OCI-LY3 (cell line): Measurements from ENCODE around the gene PIAS3.
A peak's percentile ranks its signal among the peaks of the same experiment; 100 is the strongest.

Experiments
- H2AFZ ChIP-seq: fragments of 200-600, 300-600 bp; shearing (Covaris generic); 2 replicates; pipeline ENCODE4 v1.6.0; 2014; ENCODE audit warnings: antibody characterized with exemption, low read depth, low read length
- H3K27ac ChIP-seq: fragments of 200-600, 300-600 bp; sonication (generic); 2 replicates; pipeline ENCODE4 v1.5.1; 2014; ENCODE audit warnings: mild to moderate bottlenecking, low read length, moderate library complexity, mixed read lengths
- H3K27me3 ChIP-seq: fragments of 200-600, 300-600 bp; sonication (generic); 2 replicates; pipeline ENCODE4 v1.6.1; 2014; ENCODE audit warnings: low read depth, low read length, mixed read lengths
- H3K36me3 ChIP-seq: fragments of 200-600, 300-600 bp; sonication (generic); replicated peaks from 2 replicates; pipeline ENCODE3; 2014; ENCODE audit warnings: low read depth, low read length, mixed read lengths
- H3K4me1 ChIP-seq: fragments of 300-600, 200-600 bp; sonication (generic); 2 replicates; pipeline ENCODE4 v1.6.1; 2014; ENCODE audit warnings: low read length, mixed read lengths
- H3K4me2 ChIP-seq: fragments of 200-600, 300-600 bp; sonication (generic); 2 replicates; pipeline ENCODE4 v1.6.1; 2014; ENCODE audit warnings: low read length, mixed read lengths
- H3K4me3 ChIP-seq: fragments of 300-600, 200-600 bp; sonication (generic); 2 replicates; pipeline ENCODE4 v1.5.1; 2014; ENCODE audit warnings: antibody characterized with exemption, mild to moderate bottlenecking, low read length, moderate library complexity
- H3K79me2 ChIP-seq: fragments of 300-600, 200-600 bp; shearing (Covaris generic); 2 replicates; pipeline ENCODE4 v1.6.1; 2014; ENCODE audit warnings: mild to moderate bottlenecking, low read length, mixed read lengths
- H3K9ac ChIP-seq: fragments of 300-600, 200-600 bp; shearing (Covaris generic); 2 replicates; pipeline ENCODE4 v1.6.0; 2014; ENCODE audit warnings: mild to moderate bottlenecking, low read length, moderate library complexity
- H3K9me3 ChIP-seq: fragments of 200-600, 300-600 bp; shearing (Covaris generic); 2 replicates; pipeline ENCODE4 v1.6.1; 2014; ENCODE audit warnings: low read length, mixed read lengths; ENCODE audit not compliant: insufficient read depth
- H4K20me1 ChIP-seq: fragments of 200-600, 300-600 bp; sonication (generic); 2 replicates; pipeline ENCODE4 v1.6.1; 2016; ENCODE audit warnings: low read length, mixed read lengths; ENCODE audit not compliant: insufficient read depth
- CTCF ChIP-seq: fragments of 200-600, 300-600 bp; sonication (generic); IDR thresholded peaks from 2 replicates; pipeline ENCODE4 v1.5.1; 2014; ENCODE audit warnings: antibody characterized with exemption, low read length, low read depth
- EZH2phosphoT487 ChIP-seq: fragments of 200-600 bp; shearing (Covaris generic); IDR thresholded peaks from 2 replicates; pipeline ENCODE4 v1.6.1; 2018; ENCODE audit warnings: antibody characterized with exemption, mixed run types, low read depth

The PIAS3 gene

GRCh38 chr1:145859491-145860023 is 676 bp upstream of the PIAS3 start:
- Histone ChIP-seq H3K4me3 (peak overlapping the region; percentile 84), H3K4me2 (peak overlapping the region; percentile 85), H3K27ac (peak overlapping the region; percentile 33), H3K79me2 (peaks cover 8% of the 10 kb centered on the region), H3K4me1 (peaks cover 13% of the 10 kb centered on the region), H4K20me1 (no peaks in the 10 kb centered on the region), H2AFZ (peak overlapping the region; percentile 78), H3K36me3 (peaks cover 13% of the 10 kb centered on the region), H3K9me3 (no peaks in the 10 kb centered on the region), H3K27me3 (peaks cover 10% of the 10 kb centered on the region; the same call in 1 of the 2 replicates), H3K9ac (peak overlapping the region; percentile 81)
- TF ChIP-seq EZH2phosphoT487 (no peak), CTCF (no peak)

GRCh38 chr1:145858238-145858900 is 512 bp downstream of the PIAS3 start:
- H2AFZ ChIP-seq, result peak overlapping the region; percentile 68; the same call in 1 of the 2 replicates
- H3K36me3 ChIP-seq, result peaks cover 23% of the 10 kb centered on the region
- no peak for TF ChIP-seq CTCF
- TF ChIP-seq EZH2phosphoT487, result no peak
- H3K79me2 ChIP-seq, result peaks cover 8% of the 10 kb centered on the region
- H3K4me1 ChIP-seq, result peaks cover 13% of the 10 kb centered on the region
- peak overlapping the region; percentile 88 for H3K4me2 ChIP-seq
- peak overlapping the region; percentile 84 for H3K4me3 ChIP-seq
- H4K20me1 ChIP-seq, result no peaks in the 10 kb centered on the region
- H3K9me3 ChIP-seq, result no peaks in the 10 kb centered on the region
- peak overlapping the region; percentile 48 for H3K27ac ChIP-seq
- H3K27me3 ChIP-seq, result 0 out of 2 replicates have a peak, but pooled peaks cover 5% of the 10 kb centered on the region
- peak overlapping the region; percentile 81 for H3K9ac ChIP-seq

- Histone ChIP-seq H3K36me3 (peaks cover 27% of the 10 kb centered on the region), H3K79me2 (peaks cover 8% of the 10 kb centered on the region), H3K9ac (no peak overlapping the region), H2AFZ (no peak overlapping the region), H3K27me3 (no peaks in the 10 kb centered on the region), H3K4me2 (no peak overlapping the region), H3K27ac (no peak overlapping the region), H3K4me1 (peaks cover 13% of the 10 kb centered on the region), H4K20me1 (no peaks in the 10 kb centered on the region), H3K9me3 (no peaks in the 10 kb centered on the region), H3K4me3 (no peak overlapping the region)
- no peak for TF ChIP-seq CTCF
Observed at GRCh38 chr1:145857170-145857569, 1.7 kb downstream of the PIAS3 start.

- Histone ChIP-seq H4K20me1 (no peaks in the 10 kb centered on the region), H3K36me3 (peaks cover 33% of the 10 kb centered on the region), H3K4me2 (no peak overlapping the region), H2AFZ (no peak overlapping the region), H3K9ac (no peak overlapping the region), H3K27me3 (no peaks in the 10 kb centered on the region), H3K9me3 (no peaks in the 10 kb centered on the region), H3K79me2 (peaks cover 8% of the 10 kb centered on the region), H3K4me3 (no peak overlapping the region), H3K4me1 (peaks cover 13% of the 10 kb centered on the region), H3K27ac (no peak overlapping the region)
- TF ChIP-seq CTCF (peak; percentile 86), EZH2phosphoT487 (no peak)
Observed at GRCh38 chr1:145855426-145855948, 3.4 kb downstream of the PIAS3 start.
